Fibroblast of the aortic adventitia (primary cell): Measurements from ENCODE around the gene DAAM2. TPM values are rescaled to one million over a fixed set of nuclear protein-coding genes. Genes with fewer than 3 reads are reported as not detected.

Experiments used
- DNase-seq: peaks from one replicate; pipeline ENCODE4 v3.0.0-alpha.2; 2010; ENCODE audit warnings: low read depth
- H3K4me3 ChIP-seq: 2 replicates; pipeline ENCODE4 v1.5.1; 2011; ENCODE audit warnings: low read depth, mild to moderate bottlenecking, control low read depth, low read length, moderate library complexity
- CTCF ChIP-seq: IDR thresholded peaks from 2 replicates; pipeline ENCODE4 v1.5.1; 2011; ENCODE audit warnings: mild to moderate bottlenecking, low read length, control low read depth, inconsistent platforms; ENCODE audit not compliant: insufficient read depth
- total RNA-seq: library from RNA; depleted of rRNA; stranded (reverse); fragments of >200 nt; gene quantifications from 2 replicates; pipeline ENCODE4 v1.2.3, GENCODE V29; 2012; ENCODE audit warnings: low replicate concordance

The DAAM2 gene
- total RNA-seq, 1 donor: 3.4 TPM

GRCh38 chr6:39876111-39876510, 83.9 kb downstream of the DAAM2 start:
- no peak overlapping the region for H3K4me3 ChIP-seq
- no peak for DNase-seq
- TF ChIP-seq CTCF: no peak

GRCh38 chr6:39876826-39877225, 84.7 kb downstream of the DAAM2 start:
- no peak for DNase-seq
- no peak for TF ChIP-seq CTCF
- H3K4me3 ChIP-seq: no peak overlapping the region

- H3K4me3 ChIP-seq: no peak overlapping the region
- DNase-seq: peak; percentile 39
- no peak for TF ChIP-seq CTCF
These were observed 87.4 kb downstream of the DAAM2 start for GRCh38 chr6:39879535-39879934.

- no peak for DNase-seq
- H3K4me3 ChIP-seq: no peak overlapping the region
- no peak for TF ChIP-seq CTCF
These were observed 88.4 kb downstream of the DAAM2 start for GRCh38 chr6:39880594-39880993.

- H3K4me3 ChIP-seq: peak overlapping the region; percentile 23
- DNase-seq: peak; percentile 96
- TF ChIP-seq CTCF: no peak
These were observed 89.8 kb downstream of the DAAM2 start for GRCh38 chr6:39881851-39882530.

GRCh38 chr6:39882531-39882899, 90.3 kb downstream of the DAAM2 start:
- TF ChIP-seq CTCF: no peak
- peak; percentile 99 for DNase-seq
- peak overlapping the region; percentile 7 for H3K4me3 ChIP-seq

GRCh38 chr6:39884696-39885095, 92.5 kb downstream of the DAAM2 start:
- peak; percentile 70 for DNase-seq
- no peak for TF ChIP-seq CTCF
- no peak overlapping the region for H3K4me3 ChIP-seq
